Breast epithelium (tissue), 3 donors: ENCODE measurements around the gene ECSCR.

ENCODE experiments used
- CTCF ChIP-seq, 3 donors: fragments of 450-650 bp; IDR thresholded peaks; one replicate each; pipeline ENCODE4 v1.5.1; 2016 to 2017; ENCODE audit warnings: antibody characterized with exemption in 3 of 3, mild to moderate bottlenecking in 3 of 3, moderate library complexity in 3 of 3
- POLR2A ChIP-seq: fragments of 450-650 bp; IDR thresholded peaks from one replicate; pipeline ENCODE4 v1.6.1; 2016; ENCODE audit warnings: antibody characterized with exemption, mild to moderate bottlenecking, moderate library complexity
- POLR2AphosphoS5 ChIP-seq, 3 donors: sonication (generic); formaldehyde crosslinking; IDR thresholded peaks; one replicate each; pipeline ENCODE4 v1.6.1; 2017; ENCODE audit warnings: antibody characterized with exemption in 3 of 3

GRCh38 chr5:139443831-139444453 is 18.6 kb downstream of the ECSCR start:
- TF ChIP-seq CTCF (IDR thresholded peaks at IDR 0.05) (no peak), POLR2A (no peak), POLR2AphosphoS5 (IDR thresholded peaks at IDR 0.05) (no peak)
